Coronary artery (tissue), 2 donors: ENCODE measurements around the gene HNRNPUL1.
A peak's percentile ranks its signal among the peaks of the same experiment; 100 is the strongest.
"Not testable (repeated sequence)": the region's sequence is repeated elsewhere in the genome, so short reads cannot be mapped to it uniquely, and the experiment has no call there.

Source experiments
- DNase-seq: peaks from one replicate; pipeline ENCODE4 v3.0.0-alpha.2; 2017; ENCODE audit warnings: low spot score
- H3K27ac ChIP-seq, 2 donors: fragments of 200-600 bp; sonication (generic); one replicate each; pipeline ENCODE4 v1.5.1; 2016 to 2019
- H3K4me3 ChIP-seq: fragments of 200-600 bp; sonication (generic); 2 replicates; pipeline ENCODE4 v1.5.1; 2016; ENCODE audit warnings: mild to moderate bottlenecking, moderate library complexity
- CTCF ChIP-seq: fragments of 200-600 bp; sonication (generic); IDR thresholded peaks from one replicate; pipeline ENCODE4 v1.5.1; 2019; ENCODE audit warnings: antibody characterized with exemption

The HNRNPUL1 gene

GRCh38 chr19:41276231-41276630 is 12.1 kb downstream of the HNRNPUL1 start:
- no peak for TF ChIP-seq CTCF
- no peak for DNase-seq
- no peak overlapping the region for H3K4me3 ChIP-seq
- H3K27ac ChIP-seq: no peak overlapping the region

DNA sequence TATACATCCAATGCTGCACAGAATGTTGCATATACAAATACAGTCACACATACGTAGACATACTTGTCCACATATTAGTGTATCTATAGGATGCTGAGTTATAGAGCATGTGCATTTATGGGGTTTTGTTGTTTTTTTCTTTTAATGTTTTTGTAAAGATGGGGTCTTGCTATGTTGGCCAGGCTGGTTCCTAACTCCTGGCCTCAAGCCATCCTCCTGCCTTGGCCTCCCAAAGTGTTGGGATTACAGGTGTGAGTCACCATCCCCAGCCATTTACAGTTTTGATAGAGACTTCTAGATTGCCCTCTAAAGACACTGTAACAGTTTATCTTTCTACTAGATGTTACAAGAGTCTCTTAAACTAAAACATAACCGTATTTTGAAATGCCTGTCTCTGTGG is 14.3 kb downstream of the HNRNPUL1 start:
- H3K4me3 ChIP-seq: no peak overlapping the region
- DNase-seq: no peak
- no peak for TF ChIP-seq CTCF
- H3K27ac ChIP-seq: no peak overlapping the region

- no peak overlapping the region for H3K27ac ChIP-seq
- no peak for TF ChIP-seq CTCF
- DNase-seq: no peak
- H3K4me3 ChIP-seq: no peak overlapping the region
Measured at GRCh38 chr19:41288673-41289530, 24.7 kb downstream of the HNRNPUL1 start.

DNA sequence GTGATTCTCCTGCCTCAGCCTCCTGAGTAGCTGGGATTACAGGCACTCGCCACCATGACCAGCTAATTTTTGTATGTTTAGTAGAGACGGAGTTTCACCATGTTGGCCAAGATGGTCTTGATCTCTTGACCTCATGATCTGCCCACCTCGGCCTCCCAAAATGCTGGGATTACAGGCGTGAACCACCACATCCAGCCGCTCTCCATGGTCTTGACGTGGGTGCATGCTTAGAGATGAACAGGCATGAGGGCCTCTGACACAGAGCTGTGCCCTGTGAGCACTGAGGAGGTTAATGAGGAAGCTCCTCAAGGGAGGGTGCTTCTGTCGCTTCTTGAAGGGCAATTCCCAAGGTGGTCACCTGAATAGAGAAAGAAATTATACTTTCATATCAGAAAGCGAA is 25.6 kb downstream of the HNRNPUL1 start:
- H3K27ac ChIP-seq, H3K4me3 ChIP-seq, DNase-seq: not testable (repeated sequence)

- Histone ChIP-seq H3K4me3 (no peak overlapping the region), H3K27ac (no peak overlapping the region)
- no peak for DNase-seq
- TF ChIP-seq CTCF: no peak
Measured at GRCh38 chr19:41294393-41294792, 30.2 kb downstream of the HNRNPUL1 start.

GRCh38 chr19:41295499-41295898 is 31.3 kb downstream of the HNRNPUL1 start:
- Histone ChIP-seq H3K4me3 (no peak overlapping the region), H3K27ac (peak overlapping the region in 1 of 2 donors; percentile 94)
- DNase-seq: no peak
- TF ChIP-seq CTCF: no peak

DNA sequence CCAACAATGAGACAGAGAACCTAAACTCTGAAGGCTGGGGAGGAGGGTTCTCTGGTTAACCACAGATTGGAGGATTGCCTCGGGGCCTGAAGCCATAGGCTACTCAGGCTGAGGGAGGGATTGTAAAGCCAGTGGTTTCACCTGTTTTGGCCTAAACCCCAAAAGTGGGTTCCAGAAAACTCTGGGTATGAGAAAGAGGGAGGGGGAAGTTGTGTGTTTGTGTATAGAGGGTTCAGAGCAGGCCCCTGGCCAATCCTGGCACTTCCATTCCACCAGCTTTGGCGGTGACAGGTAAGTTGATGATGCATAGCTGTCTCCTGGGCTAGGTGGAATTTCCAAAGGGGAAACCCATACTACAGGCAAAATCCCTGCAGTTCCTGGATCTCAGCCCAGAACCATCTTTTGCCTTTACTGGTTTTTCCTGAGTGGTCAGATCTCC is 32.3 kb downstream of the HNRNPUL1 start:
- Histone ChIP-seq H3K27ac (peak overlapping the region; percentile 81 to 94), H3K4me3 (no peak overlapping the region)
- DNase-seq: no peak
- TF ChIP-seq CTCF: no peak
